ENCODE measurements around the gene AGAP1.

AGAP1 gene

GRCh38 chr2:236155406-236155805, 661.6 kb downstream of the AGAP1 start:
- no peak for DNase-seq (ENCODE audit: low read depth)
- no peak for TF ChIP-seq CTCF (conservative IDR thresholded peaks at IDR 0.05; ENCODE audit: low read depth, low read length)
- no peak overlapping the region for H3K4me3 ChIP-seq (ENCODE audit: low read depth, low read length)

GRCh38 chr2:236156095-236156859, 662.4 kb downstream of the AGAP1 start:
- no peak for TF ChIP-seq CTCF (conservative IDR thresholded peaks at IDR 0.05; ENCODE audit: low read depth, low read length)
- DNase-seq (ENCODE audit: low read depth) = no peak
- no peak overlapping the region for H3K4me3 ChIP-seq (ENCODE audit: low read depth, low read length)

DNA sequence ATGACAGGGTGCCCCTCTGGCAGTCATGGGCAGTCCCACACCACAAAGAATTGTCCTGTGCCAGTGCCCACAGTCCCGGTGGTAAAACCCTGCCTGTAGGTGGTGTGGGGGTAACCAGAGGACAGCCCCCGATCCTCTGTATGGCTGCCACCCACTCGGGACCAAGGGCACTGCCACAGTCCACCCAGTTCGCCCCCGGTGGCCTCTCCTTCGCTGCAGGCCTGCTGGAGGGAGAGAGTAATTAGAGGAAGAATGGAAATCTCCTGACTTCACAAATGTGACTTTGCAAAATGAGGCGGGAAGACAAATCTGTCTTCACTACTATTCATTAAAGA, 663.0 kb downstream of the AGAP1 start:
- no peak for TF ChIP-seq CTCF (conservative IDR thresholded peaks at IDR 0.05; ENCODE audit: low read depth, low read length)
- DNase-seq (ENCODE audit: low read depth) = no peak
- H3K4me3 ChIP-seq (ENCODE audit: low read depth, low read length) = no peak overlapping the region

- no peak overlapping the region for H3K4me3 ChIP-seq (ENCODE audit: low read depth, low read length)
- no peak for DNase-seq (ENCODE audit: low read depth)
- no peak for TF ChIP-seq CTCF (conservative IDR thresholded peaks at IDR 0.05; ENCODE audit: low read depth, low read length)
Observed at GRCh38 chr2:236157366-236157765, 663.5 kb downstream of the AGAP1 start.

- no peak overlapping the region for H3K4me3 ChIP-seq (ENCODE audit: low read depth, low read length)
- TF ChIP-seq CTCF (conservative IDR thresholded peaks at IDR 0.05; ENCODE audit: low read depth, low read length) = no peak
- DNase-seq (ENCODE audit: low read depth) = no peak
Observed at GRCh38 chr2:236157815-236158498, 664.1 kb downstream of the AGAP1 start.

DNA sequence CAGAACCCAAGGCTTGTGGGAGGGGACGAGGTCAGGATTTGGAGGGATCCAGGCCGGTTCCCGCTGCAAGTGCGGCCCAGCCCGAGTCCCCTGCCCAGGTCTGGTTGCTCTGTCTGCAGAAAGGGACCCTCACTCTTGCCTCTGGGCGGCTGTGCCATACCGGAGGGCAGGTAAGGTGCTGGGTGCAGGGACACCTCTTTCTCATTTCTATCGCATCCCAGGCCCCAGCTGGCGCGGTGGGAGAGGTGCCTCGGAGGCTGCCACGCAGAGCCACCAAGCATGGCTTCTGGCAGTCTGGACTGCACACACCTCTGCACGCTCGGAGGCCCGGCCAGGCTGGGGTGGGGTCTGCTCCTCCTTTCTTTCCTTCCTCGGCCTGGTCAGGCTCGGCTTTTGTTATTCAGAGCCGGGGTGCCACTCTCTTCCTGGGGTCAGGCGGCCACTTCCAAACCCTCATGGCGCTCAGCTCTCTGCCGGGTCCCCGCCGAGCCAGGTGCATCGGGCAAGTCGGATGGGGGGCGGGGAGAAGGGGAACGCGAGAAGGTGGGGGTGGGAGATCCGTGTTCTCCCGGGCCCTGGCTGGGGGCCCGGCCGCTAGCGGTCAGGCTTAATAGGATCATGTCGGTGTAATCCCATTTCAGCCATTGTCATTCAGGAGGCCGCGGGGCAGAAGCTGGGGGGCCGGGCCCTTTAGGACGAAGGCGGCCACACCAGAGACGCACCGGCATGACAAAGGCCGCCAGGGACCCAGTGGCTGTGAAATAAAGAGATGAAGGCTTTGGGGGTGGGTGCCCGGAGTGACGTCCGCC, 665.3 kb downstream of the AGAP1 start:
- DNase-seq (ENCODE audit: low read depth) = no peak
- H3K4me3 ChIP-seq (ENCODE audit: low read depth, low read length) = no peak overlapping the region
- no peak for TF ChIP-seq CTCF (conservative IDR thresholded peaks at IDR 0.05; ENCODE audit: low read depth, low read length)
